Keratinocyte (primary cell): Measurements from ENCODE around the gene TPT1. TPM values are rescaled to one million over a fixed set of nuclear protein-coding genes. Genes with fewer than 3 reads are reported as not detected.

ENCODE experiments used
- DNase-seq: peaks from one replicate; pipeline ENCODE4 v3.0.0-alpha.2; 2011; ENCODE audit warnings: low read depth, missing footprints, low spot score
- FAIRE-seq: peaks from 2 replicates; lab custom pipeline; 2011; peaks lifted over from hg19 to GRCh38; lab: Jason Lieb, UNC
- H2AFZ ChIP-seq: 2 replicates; pipeline ENCODE4 v1.6.0; 2012; ENCODE audit warnings: low read length, control low read depth, inconsistent platforms; ENCODE audit not compliant: control insufficient read depth
- H3K27ac ChIP-seq: 2 replicates; pipeline ENCODE4 v1.5.1; 2011; ENCODE audit warnings: low read length; ENCODE audit not compliant: control insufficient read depth, insufficient read depth
- H3K27me3 ChIP-seq: 3 replicates; pipeline ENCODE4 v1.6.0; 2011; ENCODE audit warnings: low read length; ENCODE audit not compliant: control insufficient read depth, insufficient read depth; ENCODE audit errors: extremely low read depth
- H3K36me3 ChIP-seq, 2 experiments: 2 replicates in 1 of 2; 3 replicates in 1 of 2; pipeline ENCODE4 v1.5.1; 2011; ENCODE audit warnings: low read length in 2 of 2, mild to moderate bottlenecking in 1 of 2; ENCODE audit not compliant: control insufficient read depth in 2 of 2, insufficient read depth in 2 of 2; ENCODE audit errors: extremely low read depth in 1 of 2
- H3K4me1 ChIP-seq: 3 replicates; pipeline ENCODE4 v1.5.1; 2011; ENCODE audit warnings: low read length; ENCODE audit not compliant: control insufficient read depth, insufficient read depth; ENCODE audit errors: extremely low read depth
- H3K4me2 ChIP-seq: 3 replicates; pipeline ENCODE4 v1.6.0; 2011; ENCODE audit warnings: low read depth, low read length; ENCODE audit not compliant: control insufficient read depth, insufficient read depth; ENCODE audit errors: extremely low read depth
- H3K4me3 ChIP-seq, 3 experiments: fragments of 200-600 bp in 1 of 3; sonication (generic) in 1 of 3; 2 replicates in 2 of 3; 3 replicates in 1 of 3; pipeline ENCODE4 v1.5.1; 2011 to 2016; ENCODE audit warnings: low read length in 3 of 3, mild to moderate bottlenecking in 3 of 3, control low read depth in 2 of 3, inconsistent platforms in 1 of 3, low read depth in 1 of 3, mixed read lengths in 1 of 3, mixed run types in 1 of 3, moderate library complexity in 1 of 3; ENCODE audit not compliant: control insufficient read depth in 2 of 3, insufficient read depth in 2 of 3; ENCODE audit errors: extremely low read depth in 1 of 3
- H3K79me2 ChIP-seq: 2 replicates; pipeline ENCODE4 v1.6.0; 2012; ENCODE audit warnings: low read length; ENCODE audit not compliant: control insufficient read depth, insufficient read depth
- H3K9ac ChIP-seq: 3 replicates; pipeline ENCODE4 v1.6.0; 2011; ENCODE audit warnings: low read length; ENCODE audit not compliant: control insufficient read depth, insufficient read depth; ENCODE audit errors: extremely low read depth
- H3K9me1 ChIP-seq: 3 replicates; pipeline ENCODE4 v1.6.0; 2011; ENCODE audit warnings: low read length; ENCODE audit not compliant: control insufficient read depth, insufficient read depth; ENCODE audit errors: extremely low read depth
- H3K9me3 ChIP-seq: 2 replicates; pipeline ENCODE4 v1.5.1; 2012; ENCODE audit warnings: low read depth, low read length; ENCODE audit not compliant: control insufficient read depth
- H4K20me1 ChIP-seq: 3 replicates; pipeline ENCODE4 v1.6.0; 2011; ENCODE audit warnings: low read length; ENCODE audit not compliant: control insufficient read depth, insufficient read depth; ENCODE audit errors: extremely low read depth
- EZH2 ChIP-seq: IDR thresholded peaks from one replicate; pipeline ENCODE4 v1.6.1; 2012; ENCODE audit warnings: inconsistent platforms, mild to moderate bottlenecking, low read length, moderate library complexity
- dilution Hi-C: fragments of 300-500 bp; cut with MboI; formaldehyde crosslinking; loops from one replicate; pipeline ENCODE4 v1.7.0; 2020; ENCODE audit warnings: low sequenced_read_pairs; ENCODE audit not compliant: extremely low pct_ligation_motif_present
- polyA plus RNA-seq, 5 experiments: library from polyadenylated mRNA; depleted of rRNA in 3 of 5; stranded (reverse) in 3 of 5; stranded (forward) in 1 of 5; unstranded in 1 of 5; fragments of >200 nt; gene quantifications; 1 replicate in 1 of 5; 2 replicates in 3 of 5; 3 replicates in 1 of 5; pipeline versions ENCODE4 v1.2.1 to v1.2.3, GENCODE V29; 2011 to 2012; ENCODE audit warnings: missing spikeins in 2 of 5, low read depth in 1 of 5, low replicate concordance in 1 of 5
- TF ChIP-seq, protein P1 (sequence below), 3 experiments: IDR thresholded peaks in 1 of 3; conservative IDR thresholded peaks in 1 of 3; optimal IDR thresholded peaks in 1 of 3; 2 replicates in 2 of 3; 3 replicates in 1 of 3; pipeline versions ENCODE3 to v1.5.1; 2011; ENCODE audit warnings: low read length in 3 of 3, mild to moderate bottlenecking in 3 of 3, moderate library complexity in 2 of 3, control low read depth in 1 of 3, inconsistent platforms in 1 of 3; ENCODE audit not compliant: insufficient read depth in 2 of 3; ENCODE audit errors: extremely low read depth in 1 of 3

The TPT1 gene
- polyA plus RNA-seq, 1 donor (not counting 4 experiments of a cell fraction or from before 2014, with no cell fraction given), result 8,174 TPM

DNA sequence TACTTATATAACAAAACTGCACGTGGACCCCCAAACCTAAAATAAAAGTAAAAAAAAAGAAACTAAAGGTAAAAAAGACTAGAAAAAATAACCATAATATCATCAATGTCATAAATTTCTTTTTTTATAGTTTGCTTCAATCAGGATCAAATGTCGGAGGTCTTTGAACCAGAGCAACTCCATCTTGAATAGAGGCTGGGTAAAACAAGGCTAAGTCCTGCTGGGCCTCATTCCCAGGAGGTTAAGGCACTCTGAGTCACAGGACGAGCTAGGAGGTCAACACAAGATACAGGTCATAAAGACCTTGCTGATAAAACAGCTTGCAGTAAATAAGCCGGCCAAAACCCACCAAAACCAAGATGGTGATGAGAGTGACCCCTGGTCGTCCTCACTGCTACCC lies 24.0 kb downstream of the TPT1 start:
- dilution Hi-C loops, result no loop called here
- H3K9me3 ChIP-seq, result no peaks in the 10 kb centered on the region
- FAIRE-seq, result no peak

DNA sequence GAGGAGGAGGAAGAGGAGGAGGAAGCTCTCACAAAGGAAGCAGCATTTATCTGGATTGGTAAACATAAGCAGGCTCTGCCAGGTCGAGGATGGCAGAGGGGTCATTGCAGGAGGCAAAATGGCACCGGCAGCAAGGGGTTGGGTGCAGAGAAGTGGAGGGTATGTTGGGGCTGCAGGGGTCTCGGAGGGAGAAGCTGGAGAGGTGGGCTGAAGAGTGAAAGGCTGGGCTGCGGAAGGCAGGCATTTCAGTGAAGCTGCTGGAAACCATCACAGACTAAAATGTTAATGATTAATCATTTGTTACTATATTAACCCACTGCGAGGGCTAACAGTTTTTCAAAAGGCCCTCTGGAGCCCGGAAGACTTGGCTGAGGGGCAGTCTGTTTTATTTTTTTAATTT lies 24.6 kb downstream of the TPT1 start:
- Histone ChIP-seq H2AFZ (no peak overlapping the region), H4K20me1 (no peaks in the 10 kb centered on the region), H3K4me2 (no peak overlapping the region), H3K9ac (no peak overlapping the region), H3K9me1 (no peaks in the 10 kb centered on the region), H3K79me2 (no peaks in the 10 kb centered on the region), H3K36me3 (no peaks in the 10 kb centered on the region), H3K27ac (no peak overlapping the region), H3K4me1 (peaks cover 2% of the 10 kb centered on the region), H3K9me3 (no peaks in the 10 kb centered on the region), H3K4me3 (no peak overlapping the region), H3K27me3 (no peaks in the 10 kb centered on the region)
- FAIRE-seq (no peak), DNase-seq (no peak)
- no peak for TF ChIP-seq EZH2
- TF ChIP-seq, protein P1, sequence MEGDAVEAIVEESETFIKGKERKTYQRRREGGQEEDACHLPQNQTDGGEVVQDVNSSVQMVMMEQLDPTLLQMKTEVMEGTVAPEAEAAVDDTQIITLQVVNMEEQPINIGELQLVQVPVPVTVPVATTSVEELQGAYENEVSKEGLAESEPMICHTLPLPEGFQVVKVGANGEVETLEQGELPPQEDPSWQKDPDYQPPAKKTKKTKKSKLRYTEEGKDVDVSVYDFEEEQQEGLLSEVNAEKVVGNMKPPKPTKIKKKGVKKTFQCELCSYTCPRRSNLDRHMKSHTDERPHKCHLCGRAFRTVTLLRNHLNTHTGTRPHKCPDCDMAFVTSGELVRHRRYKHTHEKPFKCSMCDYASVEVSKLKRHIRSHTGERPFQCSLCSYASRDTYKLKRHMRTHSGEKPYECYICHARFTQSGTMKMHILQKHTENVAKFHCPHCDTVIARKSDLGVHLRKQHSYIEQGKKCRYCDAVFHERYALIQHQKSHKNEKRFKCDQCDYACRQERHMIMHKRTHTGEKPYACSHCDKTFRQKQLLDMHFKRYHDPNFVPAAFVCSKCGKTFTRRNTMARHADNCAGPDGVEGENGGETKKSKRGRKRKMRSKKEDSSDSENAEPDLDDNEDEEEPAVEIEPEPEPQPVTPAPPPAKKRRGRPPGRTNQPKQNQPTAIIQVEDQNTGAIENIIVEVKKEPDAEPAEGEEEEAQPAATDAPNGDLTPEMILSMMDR (optimal IDR thresholded peaks at IDR 0.05 in 1 of 3, IDR thresholded peaks at IDR 0.05 in 1 of 3, conservative IDR thresholded peaks at IDR 0.05 in 1 of 3; ENCODE audit: extremely low read depth in 1 of 3, insufficient read depth in 2 of 3, low read length in 3 of 3), result no peak
- dilution Hi-C loops, result no loop called here

More for the DNA sequence above, 24.0 kb downstream of the TPT1 start:
- TF ChIP-seq, protein P1 (optimal IDR thresholded peaks at IDR 0.05 in 1 of 3, IDR thresholded peaks at IDR 0.05 in 1 of 3, conservative IDR thresholded peaks at IDR 0.05 in 1 of 3; ENCODE audit: extremely low read depth in 1 of 3, insufficient read depth in 2 of 3, low read length in 3 of 3), result no peak
- TF ChIP-seq EZH2, result no peak
- Histone ChIP-seq H2AFZ (no peak overlapping the region), H3K36me3 (no peaks in the 10 kb centered on the region), H3K4me2 (no peak overlapping the region), H3K4me3 (no peak overlapping the region), H3K9ac (no peak overlapping the region), H3K27ac (no peak overlapping the region), H3K79me2 (no peaks in the 10 kb centered on the region), H3K4me1 (no peaks in the 10 kb centered on the region), H3K9me1 (no peaks in the 10 kb centered on the region), H3K27me3 (no peaks in the 10 kb centered on the region), H4K20me1 (peaks cover 2% of the 10 kb centered on the region)
- no peak for DNase-seq
